Measurements from ENCODE around the gene TAF6L.
"Not testable (repeated sequence)": the region's sequence is repeated elsewhere in the genome, so short reads cannot be mapped to it uniquely, and the experiment has no call there.

TAF6L gene

GRCh38 chr11:62771144-62772021 is at the start of gene TAF6L:
TSS of gene TAF6L (plus strand) at chr11:62771396. CDS start at chr11:62775784, 4,388 bp downstream.
- FAIRE-seq, result peak; percentile 51
- peak; percentile 96 for DNase-seq (ENCODE audit: insufficient read length, low spot score)

GRCh38 chr11:62721994-62722393 is 49.2 kb upstream of the TAF6L start:
- DNase-seq (ENCODE audit: insufficient read length, low spot score) (no peak), FAIRE-seq (no peak)

GRCh38 chr11:62724171-62724570 is 47.0 kb upstream of the TAF6L start:
- FAIRE-seq (no peak), DNase-seq (ENCODE audit: insufficient read length, low spot score) (no peak)

GRCh38 chr11:62725646-62726045 is 45.5 kb upstream of the TAF6L start:
- no peak for FAIRE-seq
- no peak for DNase-seq (ENCODE audit: insufficient read length, low spot score)

- DNase-seq (ENCODE audit: insufficient read length, low spot score), result no peak
- no peak for FAIRE-seq
Observed at GRCh38 chr11:62726156-62726914, 44.9 kb upstream of the TAF6L start.

- FAIRE-seq, result no peak
- no peak for DNase-seq (ENCODE audit: insufficient read length, low spot score)
Observed at GRCh38 chr11:62726915-62727164, 44.4 kb upstream of the TAF6L start.

GRCh38 chr11:62727165-62727871 is 43.9 kb upstream of the TAF6L start, which contains the start of gene HNRNPUL2:
TSS of gene HNRNPUL2 (minus strand) at chr11:62727457. CDS start at chr11:62727156, 301 bp downstream.
- FAIRE-seq, result no peak
- peak; percentile 98 for DNase-seq (ENCODE audit: insufficient read length, low spot score)

- FAIRE-seq (no peak), DNase-seq (ENCODE audit: insufficient read length, low spot score) (peak; percentile 89)
Observed at GRCh38 chr11:62727872-62728170, 43.4 kb upstream of the TAF6L start.

- FAIRE-seq, result no peak
- DNase-seq (ENCODE audit: insufficient read length, low spot score), result peak; percentile 68
Observed at GRCh38 chr11:62728171-62728988, 42.8 kb upstream of the TAF6L start, which contains the start of gene TTC9C. TSS of gene TTC9C (plus strand) at chr11:62728486. CDS start at chr11:62728849, 363 bp downstream.

GRCh38 chr11:62730076-62730475 is 41.1 kb upstream of the TAF6L start:
- not testable (repeated sequence) for DNase-seq (ENCODE audit: insufficient read length, low spot score); FAIRE-seq

- DNase-seq (ENCODE audit: insufficient read length, low spot score) (no peak), FAIRE-seq (no peak)
Observed at GRCh38 chr11:62732830-62733229, 38.4 kb upstream of the TAF6L start.

- DNase-seq (ENCODE audit: insufficient read length, low spot score) (no peak), FAIRE-seq (no peak)
Observed at GRCh38 chr11:62737196-62737595, 34.0 kb upstream of the TAF6L start.

GRCh38 chr11:62747475-62748160 is 23.6 kb upstream of the TAF6L start:
- FAIRE-seq (no peak), DNase-seq (ENCODE audit: insufficient read length, low spot score) (no peak)

- FAIRE-seq; DNase-seq (ENCODE audit: insufficient read length, low spot score): not testable (repeated sequence)
Observed at GRCh38 chr11:62749931-62750330, 21.3 kb upstream of the TAF6L start.

- DNase-seq (ENCODE audit: insufficient read length, low spot score), result no peak
- no peak for FAIRE-seq
Observed at GRCh38 chr11:62752177-62752785, 18.9 kb upstream of the TAF6L start.

GRCh38 chr11:62752994-62753735 is 18.0 kb upstream of the TAF6L start:
- FAIRE-seq (no peak), DNase-seq (ENCODE audit: insufficient read length, low spot score) (no peak)

- DNase-seq (ENCODE audit: insufficient read length, low spot score), result peak; percentile 96
- FAIRE-seq, result peak; percentile 74
Observed at GRCh38 chr11:62753736-62754603, 17.2 kb upstream of the TAF6L start, which contains the start of gene ZBTB3. TSS of gene ZBTB3 (minus strand) at chr11:62754160. CDS start at chr11:62753664, 496 bp downstream.
